HepG2 (cell line): Measurements from ENCODE around the gene IQGAP3. TPM values are rescaled to one million over a fixed set of nuclear protein-coding genes. Genes with fewer than 3 reads are reported as not detected.

Source experiments
- CCDC6 ChIP-seq: sonication (generic); formaldehyde crosslinking; IDR thresholded peaks from 2 replicates; pipeline ENCODE4 v1.8.1; 2022; ENCODE audit warnings: mild to moderate bottlenecking, missing genetic modification reagents, moderate library complexity
- CHD4 ChIP-seq: fragments of 200-600 bp; sonication (generic); IDR thresholded peaks from 2 replicates; pipeline ENCODE4 v1.7.0; 2017; ENCODE audit warnings: mild to moderate bottlenecking, low read length, borderline replicate concordance
- CREB1 ChIP-seq, 2 experiments: fragments of 450-650 bp in 1 of 2; IDR thresholded peaks; 2 replicates each; pipeline ENCODE4 v1.6.1; 2016 to 2017; ENCODE audit warnings: control low read depth in 1 of 2, mild to moderate bottlenecking in 1 of 2, missing compliant biosample characterization in 1 of 2, missing genetic modification characterization in 1 of 2
- GATAD1 ChIP-seq: IDR thresholded peaks from 2 replicates; pipeline ENCODE4 v1.6.1; 2016; ENCODE audit warnings: missing genetic modification reagents, missing compliant biosample characterization
- HDAC2 ChIP-seq: sonication (generic); formaldehyde crosslinking; IDR thresholded peaks from 2 replicates; pipeline ENCODE4 v1.4.0; 2020; ENCODE audit warnings: missing genetic modification reagents
- HNRNPL ChIP-seq: fragments of 200-400 bp; formaldehyde crosslinking; IDR thresholded peaks from 2 replicates; pipeline ENCODE4 v1.6.1; 2017; ENCODE audit warnings: mild to moderate bottlenecking, low read depth, low read length
- IRF1 ChIP-seq: sonication (generic); formaldehyde crosslinking; IDR thresholded peaks from 2 replicates; pipeline ENCODE4 v1.4.0; 2020; ENCODE audit warnings: low read depth, mild to moderate bottlenecking, missing genetic modification reagents
- KDM1A ChIP-seq: IDR thresholded peaks from 2 replicates; pipeline ENCODE4 v1.6.1; 2016; ENCODE audit warnings: missing compliant biosample characterization
- KDM5B ChIP-seq: sonication (generic); formaldehyde crosslinking; IDR thresholded peaks from 2 replicates; pipeline ENCODE4 v1.4.0; 2020; ENCODE audit warnings: missing genetic modification reagents, mild to moderate bottlenecking, borderline replicate concordance
- MTA3 ChIP-seq: sonication (generic); formaldehyde crosslinking; IDR thresholded peaks from 2 replicates; pipeline ENCODE4 v1.4.0; 2020; ENCODE audit warnings: missing genetic modification reagents
- PAX8 ChIP-seq: sonication (generic); formaldehyde crosslinking; IDR thresholded peaks from 2 replicates; pipeline ENCODE4 v1.8.0; 2022; ENCODE audit warnings: mild to moderate bottlenecking, missing genetic modification reagents, borderline replicate concordance
- RELA ChIP-seq: sonication (generic); formaldehyde crosslinking; IDR thresholded peaks from 2 replicates; pipeline ENCODE4 v1.4.0; 2020; ENCODE audit warnings: missing genetic modification reagents
- RFXANK ChIP-seq: IDR thresholded peaks from 2 replicates; pipeline ENCODE4 v1.6.1; 2016
- SIN3B ChIP-seq: fragments of 150-350 bp; IDR thresholded peaks from 2 replicates; pipeline ENCODE4 v1.6.1; 2014; ENCODE audit warnings: low read length
- SMAD9 ChIP-seq: sonication (generic); formaldehyde crosslinking; IDR thresholded peaks from 2 replicates; pipeline ENCODE4 v1.5.1; 2020; ENCODE audit warnings: mild to moderate bottlenecking, missing genetic modification reagents
- SOX5 ChIP-seq: IDR thresholded peaks from 2 replicates; pipeline ENCODE4 v1.6.1; 2016; ENCODE audit warnings: borderline replicate concordance
- TBX2 ChIP-seq: sonication (generic); formaldehyde crosslinking; IDR thresholded peaks from 2 replicates; pipeline ENCODE4 v1.5.0; 2020; ENCODE audit warnings: missing genetic modification reagents, mild to moderate bottlenecking, borderline replicate concordance
- TMF1 ChIP-seq: sonication (generic); formaldehyde crosslinking; IDR thresholded peaks from 2 replicates; pipeline ENCODE4 v1.8.1; 2022; ENCODE audit warnings: low read depth, missing genetic modification reagents
- U2AF1 ChIP-seq: fragments of 200-400 bp; formaldehyde crosslinking; optimal IDR thresholded peaks from 2 replicates; pipeline ENCODE3; 2017; ENCODE audit warnings: mild to moderate bottlenecking, low read depth, low read length
- ZFP36L2 ChIP-seq: sonication (generic); formaldehyde crosslinking; IDR thresholded peaks from 2 replicates; pipeline ENCODE4 v1.4.0; 2020; ENCODE audit warnings: missing genetic modification reagents
- ZNF20 ChIP-seq: sonication (generic); formaldehyde crosslinking; IDR thresholded peaks from 2 replicates; pipeline ENCODE4 v1.4.0; 2020; ENCODE audit warnings: mild to moderate bottlenecking, moderate library complexity, missing genetic modification reagents
- ZNF333 ChIP-seq: sonication (generic); formaldehyde crosslinking; IDR thresholded peaks from 2 replicates; pipeline ENCODE4 v1.4.0; 2020; ENCODE audit warnings: mild to moderate bottlenecking, missing genetic modification reagents, borderline replicate concordance
- ZNF496 ChIP-seq: sonication (generic); formaldehyde crosslinking; IDR thresholded peaks from 2 replicates; pipeline ENCODE4 v1.8.1; 2023; ENCODE audit warnings: mild to moderate bottlenecking, moderate library complexity, missing genetic modification reagents; ENCODE audit not compliant: insufficient replicate concordance
- ZNF569 ChIP-seq: sonication (generic); formaldehyde crosslinking; IDR thresholded peaks from 2 replicates; pipeline ENCODE4 v1.5.0; 2020; ENCODE audit warnings: mild to moderate bottlenecking, missing genetic modification reagents, moderate library complexity, borderline replicate concordance
- ZNF747 ChIP-seq: sonication (generic); formaldehyde crosslinking; IDR thresholded peaks from 2 replicates; pipeline ENCODE4 v1.8.1; 2023; ENCODE audit warnings: missing genetic modification reagents, mild to moderate bottlenecking, borderline replicate concordance
- ZNF749 ChIP-seq: sonication (generic); formaldehyde crosslinking; IDR thresholded peaks from 2 replicates; pipeline ENCODE4 v1.8.0; 2022; ENCODE audit warnings: mild to moderate bottlenecking, missing genetic modification reagents, moderate library complexity, borderline replicate concordance
- ZNF788 ChIP-seq: sonication (generic); formaldehyde crosslinking; IDR thresholded peaks from 2 replicates; pipeline ENCODE4 v1.5.0; 2020; ENCODE audit warnings: mild to moderate bottlenecking, missing genetic modification reagents, borderline replicate concordance
- ZNF883 ChIP-seq: sonication (generic); formaldehyde crosslinking; IDR thresholded peaks from 2 replicates; pipeline ENCODE4 v1.5.1; 2020; ENCODE audit warnings: mild to moderate bottlenecking, missing genetic modification reagents; ENCODE audit errors: not compliant biosample characterization
- ZSCAN31 ChIP-seq: sonication (generic); formaldehyde crosslinking; IDR thresholded peaks from 2 replicates; pipeline ENCODE4 v1.5.0; 2020; ENCODE audit warnings: low read depth, mild to moderate bottlenecking, missing genetic modification reagents
- polyA plus RNA-seq, 8 experiments: library from polyadenylated mRNA; depleted of rRNA in 3 of 8; stranded (reverse) in 7 of 8; unstranded in 1 of 8; fragments of >200 nt; fragmentation: Illumina TruSeq in 4 of 8; extraction: Trizol in 4 of 8; gene quantifications; 2 replicates each; pipeline versions ENCODE4 v1.2.1 to v1.2.3, GENCODE V29; 2011 to 2016; ENCODE audit warnings: low read depth in 4 of 8, missing spikeins in 1 of 8, mixed read lengths in 1 of 8; ENCODE audit not compliant: insufficient read depth in 1 of 8
- total RNA-seq, 5 experiments: library from RNA; depleted of rRNA; stranded (reverse); fragments of >200 nt; fragmentation: Illumina TruSeq; extraction: Trizol; gene quantifications; 2 replicates each; pipeline ENCODE4 v1.2.3, GENCODE V29; 2016; ENCODE audit warnings: low read depth in 1 of 5
- TF ChIP-seq, protein P1 (sequence below): sonication (generic); formaldehyde crosslinking; IDR thresholded peaks from 2 replicates; pipeline ENCODE4 v1.5.1; 2020; ENCODE audit warnings: missing genetic modification reagents, mild to moderate bottlenecking, borderline replicate concordance

IQGAP3 gene
- total and polyA plus RNA-seq, 2 of the 13 experiments (the other 11 are each of a cell fraction or from before 2014, with no cell fraction given) = 13.5 to 14.1 TPM

- TF ChIP-seq ZSCAN31 (CRISPR knock-in tag) (0 out of 2 replicates have a peak, but pooled peaks have one; percentile 26), CHD4 (no peak), SOX5 (CRISPR knock-in tag) (no peak), ZNF496 (CRISPR knock-in tag) (no peak), KDM5B (peak; percentile 75; the same call in 1 of the 2 replicates), U2AF1 (no peak), TBX2 (CRISPR knock-in tag) (peak; percentile 57), SMAD9 (CRISPR knock-in tag) (no peak), ZNF569 (CRISPR knock-in tag) (no peak), ZNF749 (CRISPR knock-in tag) (peak; percentile 68; the same call in 1 of the 2 replicates), TMF1 (CRISPR knock-in tag) (peak; percentile 70; the same call in 1 of the 2 replicates), PAX8 (CRISPR knock-in tag) (no peak), HDAC2 (CRISPR knock-in tag) (peak; percentile 84), ZNF333 (CRISPR knock-in tag) (no peak), ZNF20 (CRISPR knock-in tag) (no peak), ZFP36L2 (CRISPR knock-in tag) (no peak), RELA (CRISPR knock-in tag) (no peak), HNRNPL (0 out of 2 replicates have a peak, but pooled peaks have one; percentile 51), MTA3 (CRISPR knock-in tag) (no peak), ZNF788 (CRISPR knock-in tag) (peak; percentile 64; the same call in 1 of the 2 replicates), CCDC6 (CRISPR knock-in tag) (peak; percentile 36; the same call in 1 of the 2 replicates), IRF1 (no peak), GATAD1 (CRISPR knock-in tag) (peak; percentile 91), RFXANK (CRISPR knock-in tag) (no peak), SIN3B (peak; percentile 99), ZNF883 (peak; percentile 36), KDM1A (CRISPR knock-in tag) (no peak), ZNF747 (CRISPR knock-in tag) (peak; percentile 18; the same call in 1 of the 2 replicates), CREB1 (IDR thresholded peaks at IDR 0.05) (peak; percentile 74), CREB1 (CRISPR knock-in tag; IDR thresholded peaks at IDR 0.05) (peak; percentile 95)
- TF ChIP-seq, protein P1, sequence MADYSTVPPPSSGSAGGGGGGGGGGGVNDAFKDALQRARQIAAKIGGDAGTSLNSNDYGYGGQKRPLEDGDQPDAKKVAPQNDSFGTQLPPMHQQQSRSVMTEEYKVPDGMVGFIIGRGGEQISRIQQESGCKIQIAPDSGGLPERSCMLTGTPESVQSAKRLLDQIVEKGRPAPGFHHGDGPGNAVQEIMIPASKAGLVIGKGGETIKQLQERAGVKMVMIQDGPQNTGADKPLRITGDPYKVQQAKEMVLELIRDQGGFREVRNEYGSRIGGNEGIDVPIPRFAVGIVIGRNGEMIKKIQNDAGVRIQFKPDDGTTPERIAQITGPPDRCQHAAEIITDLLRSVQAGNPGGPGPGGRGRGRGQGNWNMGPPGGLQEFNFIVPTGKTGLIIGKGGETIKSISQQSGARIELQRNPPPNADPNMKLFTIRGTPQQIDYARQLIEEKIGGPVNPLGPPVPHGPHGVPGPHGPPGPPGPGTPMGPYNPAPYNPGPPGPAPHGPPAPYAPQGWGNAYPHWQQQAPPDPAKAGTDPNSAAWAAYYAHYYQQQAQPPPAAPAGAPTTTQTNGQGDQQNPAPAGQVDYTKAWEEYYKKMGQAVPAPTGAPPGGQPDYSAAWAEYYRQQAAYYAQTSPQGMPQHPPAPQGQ (CRISPR knock-in tag) = no peak
These were observed at the start of gene IQGAP3 (continued) for GRCh38 chr1:156571919-156572662.
